ENCODE data around the gene PTGDS.

GRCh38 chr9:136970361-136970760, 6.9 kb upstream of the PTGDS start:
- TF ChIP-seq CTCF (IDR thresholded peaks at IDR 0.05; ENCODE audit: low read depth, low read length) (no peak), EZH2phosphoT487 (IDR thresholded peaks at IDR 0.05; ENCODE audit: low read depth) (no peak)

All from OCI-LY3 (cell line).